HG02938 (cell line): Measurements from ENCODE around the gene BIRC3.

ENCODE experiments used
- ATAC-seq: cut with Tn5 transposase; IDR thresholded peaks from one replicate; pipeline ENCODE4 v1.9.1; 2021; ENCODE audit warnings: mild to moderate bottlenecking, moderate library complexity; ENCODE audit not compliant: unreplicated experiment

The BIRC3 gene

GRCh38 chr11:102317099-102317767 lies at the start of gene BIRC3:
Gene BIRC3, plus strand, starts transcription at chr11:102317484. Its CDS starts 7,026 bp downstream, at chr11:102324510.
- ATAC-seq: peak; percentile 84

DNA sequence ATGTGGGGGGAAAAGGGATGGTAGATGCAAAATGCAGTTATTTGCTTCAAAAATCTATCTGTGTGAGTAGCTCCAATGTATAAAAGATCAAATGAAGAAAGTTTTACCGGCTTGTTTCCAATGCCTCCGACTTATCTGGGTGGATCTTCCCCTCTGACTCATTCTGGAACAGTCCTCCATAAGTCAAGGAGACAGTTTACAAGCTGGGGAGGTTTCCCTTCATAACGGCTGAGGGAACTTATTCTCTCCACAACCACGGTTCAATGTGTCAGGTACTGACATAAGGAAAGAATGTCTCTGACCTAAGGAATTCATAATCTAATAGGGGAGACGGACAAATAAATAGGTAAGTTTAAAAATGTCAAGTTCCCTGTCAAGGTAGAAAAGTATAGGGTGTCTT lies 49.7 kb upstream of the BIRC3 start:
- no peak for ATAC-seq

DNA sequence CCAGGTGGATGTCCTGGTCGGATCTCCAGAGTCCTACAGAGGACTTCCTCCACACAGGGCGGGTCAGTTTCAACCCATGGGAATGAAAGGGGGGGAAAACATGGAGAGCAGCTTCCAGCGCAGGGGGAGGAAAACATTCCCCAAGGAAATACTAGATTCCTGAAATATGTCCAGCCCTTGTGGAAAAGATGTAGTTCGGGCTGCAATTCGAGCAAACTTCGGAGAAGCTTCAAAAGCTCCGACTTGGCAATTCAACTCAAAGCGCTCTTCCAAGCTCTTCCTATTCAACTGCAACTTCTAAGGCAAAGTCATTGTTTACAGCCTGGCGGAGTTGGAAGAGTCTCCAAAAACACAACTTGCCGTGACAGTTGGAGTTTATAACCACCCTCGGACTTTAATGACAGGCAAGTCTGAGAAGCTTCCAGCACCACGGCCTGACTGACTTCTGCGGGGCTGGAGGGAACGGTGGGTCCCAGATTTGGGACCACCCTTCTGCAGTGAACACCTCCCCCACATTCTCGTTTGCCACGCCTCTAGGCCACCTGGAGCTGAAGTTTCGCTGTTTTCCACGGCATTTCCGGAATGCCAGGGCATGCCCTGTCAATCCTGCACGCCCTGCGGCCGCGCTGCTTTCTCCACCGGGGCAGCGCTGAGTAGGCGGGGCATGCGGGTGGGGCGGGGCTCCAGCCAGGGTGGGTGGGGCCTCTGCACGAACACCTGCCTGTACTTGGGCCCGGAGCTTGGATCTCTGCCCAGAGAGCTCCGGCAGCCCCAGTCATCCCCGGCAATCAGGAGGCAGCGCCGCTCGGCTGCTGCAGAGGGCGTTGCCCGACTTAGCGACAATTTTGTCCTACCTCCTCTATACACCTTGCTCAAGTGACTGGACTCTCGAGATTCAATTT lies 49.0 kb upstream of the BIRC3 start:
- peak; percentile 92 for ATAC-seq

- no peak for ATAC-seq
Measured at GRCh38 chr11:102268985-102269470, 48.3 kb upstream of the BIRC3 start.

GRCh38 chr11:102269927-102270326 lies 47.4 kb upstream of the BIRC3 start:
- no peak for ATAC-seq

DNA sequence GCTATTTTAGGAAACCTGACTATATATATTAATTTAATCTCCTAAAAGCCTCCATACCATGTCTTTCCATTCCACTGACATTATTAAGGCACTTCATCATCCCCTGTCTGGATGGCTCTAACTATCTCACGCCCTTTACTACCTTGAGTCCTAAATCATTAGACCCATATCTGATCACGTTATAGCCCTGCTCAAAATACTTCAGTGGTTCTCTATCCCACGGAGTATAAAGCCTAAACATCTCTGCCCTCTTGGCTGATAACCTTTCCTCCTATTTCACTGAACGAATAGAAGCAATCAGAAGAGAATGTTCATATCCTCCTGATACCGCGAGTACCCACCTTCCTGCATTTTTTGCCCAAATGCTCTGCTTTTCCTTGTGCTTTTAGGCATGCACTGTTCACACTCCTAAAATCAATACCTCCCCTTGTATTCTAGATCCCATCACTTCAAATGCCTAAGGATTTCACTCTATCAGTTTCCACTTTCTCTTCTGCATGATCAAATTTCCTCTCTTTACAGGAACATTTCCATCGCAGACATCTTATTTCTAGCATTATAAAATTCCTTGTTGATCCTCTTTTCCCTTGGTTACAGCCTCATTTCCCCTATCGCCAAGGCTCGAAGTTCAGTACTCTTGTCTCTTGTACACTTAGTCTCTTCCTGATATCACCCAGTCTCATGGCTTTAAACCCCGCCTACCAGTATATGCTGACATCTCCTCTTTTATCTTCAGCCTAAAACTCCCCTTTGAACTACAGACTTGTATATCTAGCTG lies 45.0 kb upstream of the BIRC3 start:
- no peak for ATAC-seq

DNA sequence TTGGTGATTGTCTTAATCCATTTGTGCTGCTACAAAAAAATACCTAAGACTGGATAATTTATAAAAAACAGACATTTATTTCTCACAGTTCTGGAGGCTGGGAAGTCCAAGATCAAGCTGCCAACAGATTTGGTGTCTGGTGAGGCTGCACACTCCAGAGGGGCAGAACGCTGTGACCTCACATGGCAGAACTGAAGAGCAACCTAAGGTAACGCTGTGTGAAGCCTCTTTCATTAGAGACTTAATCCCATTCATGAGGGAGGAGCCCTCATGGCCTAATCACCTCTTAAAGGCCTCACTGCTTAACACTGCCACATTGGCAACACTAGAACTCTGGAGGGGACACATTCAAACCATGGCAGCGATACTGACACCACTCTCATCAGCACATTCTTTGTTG lies 42.7 kb upstream of the BIRC3 start:
- ATAC-seq: no peak

- no peak for ATAC-seq
Measured at GRCh38 chr11:102276362-102276761, 40.9 kb upstream of the BIRC3 start.

- ATAC-seq: no peak
Measured at GRCh38 chr11:102276783-102277182, 40.5 kb upstream of the BIRC3 start.

- ATAC-seq: peak; percentile 98
Measured at GRCh38 chr11:102279641-102280170, 37.6 kb upstream of the BIRC3 start.

- ATAC-seq: no peak
Measured at GRCh38 chr11:102280245-102280833, 36.9 kb upstream of the BIRC3 start.

- ATAC-seq: no peak
Measured at GRCh38 chr11:102283116-102283485, 34.2 kb upstream of the BIRC3 start.

GRCh38 chr11:102284008-102284407 lies 33.3 kb upstream of the BIRC3 start:
- ATAC-seq: no peak

DNA sequence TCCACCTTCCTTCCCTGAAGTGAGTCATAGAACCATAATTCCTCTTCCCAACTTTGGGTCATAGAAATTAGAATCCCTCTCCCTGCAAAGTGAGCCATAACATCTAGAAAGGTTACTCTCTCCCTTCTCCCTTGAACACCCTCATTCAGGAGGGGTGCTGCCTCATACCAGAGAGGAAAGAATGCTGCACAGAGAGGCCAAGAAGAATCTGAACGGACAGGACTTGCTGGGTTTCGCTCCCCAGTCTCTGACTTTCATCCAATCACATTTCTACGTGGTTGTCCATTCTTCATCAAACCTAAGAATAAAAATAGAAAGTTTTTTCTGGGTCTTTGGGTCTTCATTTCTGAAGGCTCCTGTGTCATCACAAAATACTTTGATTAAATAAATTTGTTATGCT lies 31.0 kb upstream of the BIRC3 start:
- no peak for ATAC-seq

DNA sequence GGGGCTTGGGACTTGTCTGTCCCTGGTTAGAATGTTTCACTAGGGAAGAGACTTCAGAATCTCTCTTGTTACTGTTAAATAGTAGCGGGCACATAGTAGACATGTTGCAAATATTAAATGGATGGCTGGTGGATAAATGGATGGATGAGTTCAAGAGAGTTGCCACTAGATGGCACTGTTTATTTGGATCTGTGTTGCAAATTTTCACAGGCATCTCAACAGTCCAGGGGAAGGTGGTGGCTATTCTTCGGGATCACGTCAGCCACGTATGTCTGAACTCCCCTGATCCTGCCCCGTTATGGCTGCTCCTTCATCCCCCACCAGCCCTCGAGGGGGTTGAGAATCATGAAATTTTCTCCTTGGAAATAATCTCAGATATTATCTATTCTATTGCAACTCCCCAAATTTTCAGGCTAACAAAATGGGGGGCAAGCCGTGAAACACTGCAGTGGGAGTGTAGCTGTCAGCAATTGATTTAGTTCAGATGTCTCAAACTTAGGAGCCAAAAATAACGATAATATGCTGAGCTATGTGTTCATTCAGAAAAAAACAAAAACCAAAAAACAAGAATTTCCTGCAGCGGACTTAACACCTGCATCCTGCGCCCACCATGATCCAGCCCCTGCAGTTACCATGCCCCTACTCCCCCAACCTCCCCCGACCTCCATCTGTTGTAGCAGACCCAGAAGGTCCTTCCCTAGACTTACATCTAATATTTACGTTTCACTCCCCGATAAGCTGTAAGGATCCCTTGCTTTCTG lies 29.1 kb upstream of the BIRC3 start:
- peak; percentile 93 for ATAC-seq

DNA sequence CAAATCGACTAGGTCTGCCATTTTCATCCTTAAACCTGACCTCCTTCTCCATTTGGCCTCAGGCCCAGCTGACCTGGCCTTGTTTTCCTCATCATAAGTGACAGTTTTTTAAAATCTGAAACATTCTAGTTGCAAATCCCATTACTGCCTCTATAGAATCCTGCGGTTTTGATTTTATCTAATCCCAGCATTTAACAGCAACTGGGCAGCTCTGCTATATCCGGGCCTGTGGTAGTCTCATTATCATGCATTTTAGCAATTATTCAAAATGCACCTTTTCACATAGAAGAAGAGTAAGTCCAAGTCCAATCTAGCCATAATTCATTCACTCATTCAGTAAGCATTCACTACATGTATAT lies 28.6 kb upstream of the BIRC3 start:
- ATAC-seq: no peak

DNA sequence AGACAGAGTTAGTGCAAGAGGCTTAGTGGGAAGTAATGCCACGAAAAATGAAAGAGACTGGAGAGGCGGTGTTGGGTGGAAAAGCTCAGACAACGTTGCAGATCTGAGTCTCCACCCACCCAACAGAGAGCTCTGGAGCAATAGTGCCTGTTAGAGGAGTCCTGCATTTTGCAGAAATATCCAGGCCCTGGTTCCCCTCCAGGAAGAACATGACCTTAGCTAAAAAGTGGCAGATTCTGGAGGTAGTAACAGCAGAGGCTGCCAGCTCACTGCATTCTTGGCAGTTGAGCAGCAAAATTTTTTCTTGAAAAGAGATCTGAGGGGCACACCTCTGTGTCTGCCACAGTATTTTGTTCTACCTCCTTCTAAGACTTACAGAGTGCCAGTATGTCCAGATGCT lies 27.7 kb upstream of the BIRC3 start:
- ATAC-seq: no peak

DNA sequence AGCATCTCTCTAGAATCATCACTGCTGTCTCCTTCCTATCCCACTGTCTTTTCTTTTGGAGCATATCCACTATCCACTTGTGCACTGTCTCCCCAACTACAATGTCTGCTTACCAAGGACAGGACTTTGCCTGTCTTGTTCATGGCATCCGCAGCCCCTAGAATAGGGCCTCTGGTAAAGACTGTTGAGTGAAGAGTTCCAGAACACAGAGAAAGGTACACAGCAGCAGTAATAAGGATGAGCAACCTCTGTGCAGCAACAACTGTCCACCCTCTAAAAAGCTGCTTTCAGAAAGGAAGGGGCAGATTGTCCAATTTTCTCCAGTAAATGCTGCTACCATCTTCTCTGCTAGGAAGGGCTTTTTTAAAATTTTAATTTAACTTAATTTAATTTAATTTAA lies 25.5 kb upstream of the BIRC3 start:
- no peak for ATAC-seq

GRCh38 chr11:102292933-102293332 lies 24.4 kb upstream of the BIRC3 start:
- no peak for ATAC-seq
